Femur (tissue), 1 donor: ENCODE results near the gene TCTN1.

Experiments
- DNase-seq: peaks from one replicate; pipeline ENCODE4 v3.0.0-alpha.2; 2017

TCTN1 gene

GRCh38 chr12:110684312-110684836 is 70.4 kb downstream of the TCTN1 start:
- no peak for DNase-seq

GRCh38 chr12:110686294-110686903 is 72.5 kb downstream of the TCTN1 start:
- no peak for DNase-seq

GRCh38 chr12:110687396-110688169 is 73.7 kb downstream of the TCTN1 start:
- DNase-seq = no peak

GRCh38 chr12:110688446-110689280 is 74.7 kb downstream of the TCTN1 start, which contains the start of gene HVCN1:
Gene HVCN1, minus strand, starts transcription at chr12:110689115. Its CDS starts 5,870 bp downstream, at chr12:110683245.
- peak; percentile 72 for DNase-seq

- DNase-seq = peak; percentile 73
These were observed 75.6 kb downstream of the TCTN1 start for GRCh38 chr12:110689281-110690126.

- DNase-seq = no peak
These were observed 76.2 kb downstream of the TCTN1 start for GRCh38 chr12:110690127-110690430.

- peak; percentile 47 for DNase-seq
These were observed 79.8 kb downstream of the TCTN1 start for GRCh38 chr12:110693731-110694130.

GRCh38 chr12:110694330-110694901 is 80.5 kb downstream of the TCTN1 start:
- DNase-seq = peak; percentile 64

- no peak for DNase-seq
These were observed 82.4 kb downstream of the TCTN1 start for GRCh38 chr12:110696283-110696682.

- no peak for DNase-seq
These were observed 83.3 kb downstream of the TCTN1 start for GRCh38 chr12:110697236-110697635.

GRCh38 chr12:110698171-110698902 is 84.4 kb downstream of the TCTN1 start:
- peak; percentile 88 for DNase-seq
